Fibroblast of mammary gland (primary cell): ENCODE results near the gene AHCYL1.

Experiments
- DNase-seq: peaks from one replicate; pipeline ENCODE4 v3.0.0-alpha.2; 2010; ENCODE audit warnings: low read depth
- H3K4me3 ChIP-seq: 2 replicates; pipeline ENCODE4 v1.5.1; 2011; ENCODE audit warnings: low read depth, mild to moderate bottlenecking, low read length, moderate library complexity; ENCODE audit not compliant: control insufficient read depth
- CTCF ChIP-seq: conservative IDR thresholded peaks from 2 replicates; pipeline ENCODE4 v1.5.1; 2011; ENCODE audit warnings: low read depth, low read length, inconsistent platforms; ENCODE audit not compliant: control insufficient read depth, insufficient read depth

Gene AHCYL1

DNA sequence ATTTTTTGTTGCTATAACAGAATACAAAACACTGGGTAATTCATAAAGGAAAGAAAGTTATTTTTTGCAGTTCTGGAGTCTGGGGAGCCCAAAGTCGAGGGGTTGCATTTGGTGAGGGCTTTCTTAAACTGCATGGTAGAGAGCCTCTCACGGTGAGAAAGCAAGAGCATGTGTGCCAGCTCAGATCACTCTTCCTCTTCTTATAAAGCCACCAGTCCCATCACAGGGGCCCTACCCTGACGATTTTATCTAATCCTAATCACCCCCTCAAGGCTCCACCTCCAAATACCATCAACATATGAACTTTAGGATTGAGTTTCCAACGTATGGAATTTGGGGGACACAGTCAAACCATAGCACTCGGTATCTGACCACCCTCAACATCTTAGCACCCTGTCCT is 48.9 kb downstream of the AHCYL1 start:
- TF ChIP-seq CTCF = no peak
- DNase-seq = no peak
- H3K4me3 ChIP-seq = no peak overlapping the region

- DNase-seq = no peak
- H3K4me3 ChIP-seq = peak overlapping the region; percentile 54
- TF ChIP-seq CTCF = no peak
These were observed 49.5 kb downstream of the AHCYL1 start for GRCh38 chr1:110034040-110034450.

- no peak for TF ChIP-seq CTCF
- peak within 1 kb of the TSS; percentile 80 for H3K4me3 ChIP-seq
- peak; percentile 97 for DNase-seq
These were observed 50.1 kb downstream of the AHCYL1 start, which contains the start of gene STRIP1 for GRCh38 chr1:110034451-110035235. TSS of gene STRIP1 (plus strand) at chr1:110034624. CDS start at chr1:110034638, 14 bp downstream.

GRCh38 chr1:110035236-110035752 is 50.7 kb downstream of the AHCYL1 start:
- DNase-seq = no peak
- H3K4me3 ChIP-seq = peak overlapping the region; percentile 80
- no peak for TF ChIP-seq CTCF

GRCh38 chr1:110038271-110038670 is 53.7 kb downstream of the AHCYL1 start:
- no peak for DNase-seq
- TF ChIP-seq CTCF = no peak
- H3K4me3 ChIP-seq = no peak overlapping the region

DNA sequence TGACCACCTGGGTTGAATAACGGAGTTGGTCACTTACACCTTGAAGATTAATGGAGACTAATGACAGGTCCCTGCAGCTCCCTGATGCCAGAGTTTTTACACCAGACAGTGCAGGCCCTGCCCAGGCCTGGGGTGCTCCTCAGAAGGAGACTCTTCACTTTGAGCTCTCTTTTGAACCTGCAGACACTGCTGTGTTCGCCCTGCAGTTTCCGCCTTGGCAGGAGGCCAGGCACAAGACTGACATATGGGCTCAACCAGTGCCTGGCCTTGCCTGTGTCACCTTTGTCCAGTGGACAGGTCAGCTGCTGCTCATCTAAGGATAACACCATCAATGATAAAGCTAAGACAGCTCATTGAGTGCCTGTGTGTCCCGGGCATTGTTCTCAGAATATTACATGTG is 55.1 kb downstream of the AHCYL1 start:
- TF ChIP-seq CTCF = no peak
- DNase-seq = no peak
- H3K4me3 ChIP-seq = no peak overlapping the region
